Prostate gland (tissue), 2 donors: Measurements from ENCODE around the gene BRSK1. TPM values are rescaled to one million over a fixed set of nuclear protein-coding genes. Genes with fewer than 3 reads are reported as not detected.

Experiments used
- DNase-seq: peaks from one replicate; pipeline ENCODE4 v3.0.0-alpha.2; 2019; ENCODE audit warnings: low spot score
- H3K27ac ChIP-seq, 2 donors: fragments of 200-600 bp; sonication (generic); 2 replicates each; pipeline ENCODE4 v1.5.1; 2017 to 2019
- H3K27me3 ChIP-seq: fragments of 200-600 bp; sonication (generic); replicated peaks from 2 replicates; pipeline ENCODE4 v1.5.1; 2019; ENCODE audit not compliant: insufficient read depth
- H3K36me3 ChIP-seq, 2 donors: fragments of 200-600 bp; sonication (generic); 1 replicate in 1 of 2; 2 replicates in 1 of 2; pipeline versions ENCODE4 v1.5.1 to v1.8.1; 2017 to 2019
- H3K4me1 ChIP-seq: fragments of 200-600 bp; sonication (generic); replicated peaks from 2 replicates; pipeline ENCODE4 v1.5.1; 2019
- H3K4me3 ChIP-seq, 2 donors: fragments of 200-600 bp; sonication (generic); 2 replicates each; pipeline ENCODE4 v1.5.1; 2017 to 2019
- H3K9me3 ChIP-seq: fragments of 200-600 bp; sonication (generic); 2 replicates; pipeline ENCODE4 v1.5.1; 2017
- CTCF ChIP-seq, 4 experiments: fragments of 200-600 bp in 2 of 4; fragments of 450-650 bp in 2 of 4; sonication (generic) in 2 of 4; IDR thresholded peaks; 1 replicate in 3 of 4; 2 replicates in 1 of 4; pipeline ENCODE4 v1.5.1; 2016 to 2019; ENCODE audit warnings: antibody characterized with exemption in 4 of 4, mild to moderate bottlenecking in 2 of 4, moderate library complexity in 2 of 4
- POLR2A ChIP-seq: fragments of 450-650 bp; IDR thresholded peaks from one replicate; pipeline ENCODE4 v1.6.1; 2016; ENCODE audit warnings: antibody characterized with exemption, mild to moderate bottlenecking
- POLR2AphosphoS5 ChIP-seq: sonication (generic); formaldehyde crosslinking; IDR thresholded peaks from one replicate; pipeline ENCODE4 v1.6.1; 2017; ENCODE audit warnings: antibody characterized with exemption
- WGBS: methylation state at CpG from one replicate; pipeline ENCODE4 v1.1.5; 2018; 5-methylcytosine and 5-hydroxymethylcytosine counted together
- intact Hi-C: fragments of 100-400 bp; cut with DNase I; formaldehyde crosslinking; loops from one replicate; pipeline ENCODE4 v1.14.2; 2022
- total RNA-seq, 2 donors: library from RNA; depleted of rRNA; stranded (reverse); fragments of >200 nt; gene quantifications; one replicate each; pipeline ENCODE4 v1.1.0, GENCODE V29; 2016

The BRSK1 gene
- total RNA-seq, 2 donors from 2014 or later: 1.4 to 10.9 TPM

GRCh38 chr19:55353356-55353802, 69.6 kb downstream of the BRSK1 start:
- H3K36me3 ChIP-seq: no peaks in the 10 kb centered on the region
- peak overlapping the region; percentile 9 to 30 for H3K4me3 ChIP-seq
- peaks cover 3% of the 10 kb centered on the region for H3K27me3 ChIP-seq
- intact Hi-C loops: no loop called here
- H3K4me1 ChIP-seq: peaks cover 5% of the 10 kb centered on the region
- H3K27ac ChIP-seq: no peak overlapping the region
- no peak for DNase-seq
- no peak for TF ChIP-seq CTCF (IDR thresholded peaks at IDR 0.05)
- no peak for TF ChIP-seq POLR2A
- TF ChIP-seq POLR2AphosphoS5: no peak
- no peaks in the 10 kb centered on the region for H3K9me3 ChIP-seq
- WGBS: under 1% methylated on average over 23 of the region's 24 CpGs

DNA sequence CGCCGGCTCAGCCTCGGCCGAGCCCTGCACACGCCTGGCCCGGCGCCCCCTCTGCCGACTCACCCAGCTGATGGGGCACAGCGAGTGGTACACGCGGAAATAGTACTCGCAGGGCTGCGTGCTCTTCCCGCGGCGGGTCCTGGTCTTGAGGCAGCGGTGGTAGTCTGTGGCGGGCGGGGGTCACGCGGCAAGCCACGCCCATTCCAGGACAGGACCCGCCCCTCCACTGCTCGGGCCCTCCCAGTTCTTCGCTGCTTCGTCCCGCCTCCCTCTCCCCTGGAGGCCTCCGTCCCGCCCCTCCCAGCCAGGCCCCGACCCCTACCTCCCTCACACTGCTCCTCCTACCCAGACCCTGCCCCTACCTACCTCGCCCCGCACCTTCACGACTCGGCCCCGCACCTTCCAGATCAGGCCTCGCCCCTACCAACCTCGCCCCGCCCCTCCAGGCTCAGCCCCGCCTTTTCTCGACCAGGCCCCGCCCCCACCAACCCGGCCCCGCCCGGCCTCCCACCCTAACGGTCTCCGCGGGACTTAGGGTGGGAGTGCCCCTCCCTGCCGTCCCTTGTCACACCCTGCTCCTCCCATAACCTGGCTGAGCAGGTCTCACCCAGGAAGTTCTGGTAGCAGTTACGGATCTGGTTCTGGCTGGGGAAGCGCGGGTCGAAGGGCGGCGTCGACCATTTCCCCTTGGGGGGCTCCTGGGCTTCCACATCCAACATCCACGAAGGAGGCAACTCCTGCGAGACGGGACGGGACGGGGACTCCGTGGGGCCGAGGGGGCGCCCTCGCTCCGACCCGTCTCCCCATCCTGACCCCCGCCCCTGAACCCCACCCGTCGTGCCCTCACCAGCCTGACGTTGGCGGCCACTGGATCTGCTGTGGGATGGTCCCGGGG, 70.3 kb downstream of the BRSK1 start:
- peak; percentile 57 for DNase-seq
- no peaks in the 10 kb centered on the region for H3K36me3 ChIP-seq
- TF ChIP-seq POLR2AphosphoS5 (peak; percentile 15), CTCF (IDR thresholded peaks at IDR 0.05) (no peak), POLR2A (peak; percentile 49)
- H3K27me3 ChIP-seq: peaks cover 3% of the 10 kb centered on the region
- WGBS: 1% methylated on average over 68 of the region's 72 CpGs
- intact Hi-C loops: no loop called here
- no peaks in the 10 kb centered on the region for H3K9me3 ChIP-seq
- no peak overlapping the region for H3K27ac ChIP-seq
- peak overlapping the region; percentile 9 to 30 for H3K4me3 ChIP-seq
- peaks cover 5% of the 10 kb centered on the region for H3K4me1 ChIP-seq

- intact Hi-C loops: no loop called here
- H3K4me1 ChIP-seq: peaks cover 5% of the 10 kb centered on the region
- H3K36me3 ChIP-seq: no peaks in the 10 kb centered on the region
- WGBS: 3% methylated on average over 21 of the region's 43 CpGs
- H3K9me3 ChIP-seq: no peaks in the 10 kb centered on the region
- H3K27me3 ChIP-seq: peaks cover 3% of the 10 kb centered on the region
- H3K4me3 ChIP-seq: peak within 1 kb of the TSS; percentile 9 to 30
- H3K27ac ChIP-seq: no peak within 1 kb of the TSS
- TF ChIP-seq POLR2AphosphoS5 (no peak), CTCF (IDR thresholded peaks at IDR 0.05) (no peak), POLR2A (no peak)
- no peak for DNase-seq
These were observed 71.0 kb downstream of the BRSK1 start, which contains the start of gene COX6B2 for GRCh38 chr19:55354698-55355212. TSS of gene COX6B2 (minus strand) at chr19:55354719. CDS start at chr19:55354521, 198 bp downstream.

- H3K9me3 ChIP-seq: no peaks in the 10 kb centered on the region
- H3K27ac ChIP-seq: no peak overlapping the region
- H3K4me1 ChIP-seq: peaks cover 5% of the 10 kb centered on the region
- peaks cover 3% of the 10 kb centered on the region for H3K27me3 ChIP-seq
- no peak overlapping the region for H3K4me3 ChIP-seq
- 28% methylated on average over 12 of the region's 13 CpGs for WGBS
- intact Hi-C loops: no loop called here
- TF ChIP-seq CTCF (IDR thresholded peaks at IDR 0.05): no peak
- no peak for TF ChIP-seq POLR2AphosphoS5
- TF ChIP-seq POLR2A: no peak
- H3K36me3 ChIP-seq: no peaks in the 10 kb centered on the region
- no peak for DNase-seq
These were observed 71.5 kb downstream of the BRSK1 start for GRCh38 chr19:55355213-55355821.
